ENCODE data around the gene GPR27.

GPR27 gene

DNA sequence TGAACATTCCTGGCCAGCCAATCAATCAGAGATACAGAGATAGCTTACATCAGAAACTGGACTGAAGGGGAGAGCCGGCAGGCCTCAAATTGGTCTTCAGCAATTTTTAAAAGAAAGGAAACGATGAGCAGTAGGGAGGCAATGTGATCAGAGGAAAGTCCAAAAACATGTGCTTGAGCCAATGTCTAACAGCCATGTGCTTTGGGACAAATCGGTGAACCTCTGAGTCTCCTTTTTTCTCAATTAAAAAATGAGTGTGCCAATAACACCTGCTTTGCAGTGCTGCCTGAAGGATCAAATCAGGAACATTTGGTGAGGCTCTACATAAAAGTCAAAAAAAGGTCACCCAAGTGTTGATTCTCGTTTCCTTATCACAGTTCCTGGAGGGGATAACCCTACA is 21.0 kb upstream of the GPR27 start:
- no peak for DNase-seq (ENCODE audit: low spot score)

- no peak for DNase-seq (ENCODE audit: low spot score)
Measured at GRCh38 chr3:71733319-71733718, 20.3 kb upstream of the GPR27 start.

- DNase-seq (ENCODE audit: low spot score): no peak
Measured at GRCh38 chr3:71734881-71735280, 18.8 kb upstream of the GPR27 start.

- DNase-seq (ENCODE audit: low spot score): no peak
Measured at GRCh38 chr3:71742621-71743020, 11.0 kb upstream of the GPR27 start.

- DNase-seq (ENCODE audit: low spot score): no peak
Measured at GRCh38 chr3:71744738-71745137, 8.9 kb upstream of the GPR27 start.

DNA sequence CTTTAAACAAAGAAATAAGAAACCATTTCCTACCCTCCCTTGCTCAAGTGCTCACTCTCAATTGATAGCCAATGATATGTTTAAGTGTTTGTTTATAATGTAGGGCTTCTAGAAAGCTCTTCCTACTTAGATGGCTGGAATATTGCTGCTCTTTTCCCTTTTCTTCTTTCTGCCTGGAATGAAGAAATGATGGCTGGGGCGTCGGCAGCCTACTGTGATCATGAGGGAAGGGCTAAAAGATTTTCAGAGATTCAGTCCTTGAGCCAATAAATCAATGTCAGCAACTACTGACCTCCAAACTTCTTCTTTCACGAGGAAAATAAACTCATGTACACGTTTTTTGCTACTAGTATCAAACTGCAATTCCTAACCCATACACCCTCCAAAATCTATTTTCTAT is 2.1 kb upstream of the GPR27 start:
- DNase-seq (ENCODE audit: low spot score): no peak

GRCh38 chr3:71752831-71753700 is 589 bp upstream of the GPR27 start:
- DNase-seq (ENCODE audit: low spot score): no peak

- no peak for DNase-seq (ENCODE audit: low spot score)
Measured at GRCh38 chr3:71754610-71755253, 1.1 kb downstream of the GPR27 start.

DNA sequence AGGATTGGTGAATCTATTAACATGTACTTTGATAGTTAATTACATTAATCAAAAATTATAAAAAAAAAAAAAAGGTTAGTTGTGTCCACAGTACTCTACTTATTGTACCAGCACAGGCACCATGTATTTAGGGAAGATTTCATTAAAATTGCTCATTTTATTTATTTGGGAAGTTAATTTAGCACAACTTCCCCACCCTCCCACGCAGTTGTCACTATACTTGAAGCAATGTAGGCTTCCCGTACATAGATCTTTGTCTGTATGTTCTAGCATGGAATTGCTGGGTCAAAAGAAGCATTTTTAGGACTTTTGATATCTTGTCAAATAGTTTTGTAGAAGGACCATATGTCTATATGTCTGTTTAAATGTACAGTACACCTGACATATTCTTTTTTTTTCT is 4.4 kb downstream of the GPR27 start:
- DNase-seq (ENCODE audit: low spot score): no peak

DNA sequence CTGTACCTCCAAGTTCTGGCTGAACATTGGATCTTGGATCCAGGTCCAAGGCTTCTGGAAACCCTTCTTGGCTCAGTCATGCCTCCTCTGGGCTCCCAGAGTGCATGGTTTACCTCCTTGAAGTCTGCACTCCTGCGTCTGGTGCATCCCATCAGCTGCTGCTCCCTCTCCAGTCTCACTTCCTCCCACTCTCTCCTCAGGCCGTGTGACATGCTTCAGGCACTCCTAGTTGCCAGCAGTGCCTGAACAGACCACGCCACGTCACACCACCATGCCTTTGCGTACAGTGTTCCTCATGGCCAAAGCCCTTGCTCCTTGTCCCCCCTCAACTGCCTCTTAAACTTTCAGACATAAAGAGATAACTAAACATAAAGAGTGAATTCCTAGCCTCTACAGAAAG is 5.7 kb downstream of the GPR27 start:
- DNase-seq (ENCODE audit: low spot score): no peak

- DNase-seq (ENCODE audit: low spot score): no peak
Measured at GRCh38 chr3:71760140-71760539, 6.5 kb downstream of the GPR27 start.

- DNase-seq (ENCODE audit: low spot score): no peak
Measured at GRCh38 chr3:71763426-71763825, 9.8 kb downstream of the GPR27 start.

DNA sequence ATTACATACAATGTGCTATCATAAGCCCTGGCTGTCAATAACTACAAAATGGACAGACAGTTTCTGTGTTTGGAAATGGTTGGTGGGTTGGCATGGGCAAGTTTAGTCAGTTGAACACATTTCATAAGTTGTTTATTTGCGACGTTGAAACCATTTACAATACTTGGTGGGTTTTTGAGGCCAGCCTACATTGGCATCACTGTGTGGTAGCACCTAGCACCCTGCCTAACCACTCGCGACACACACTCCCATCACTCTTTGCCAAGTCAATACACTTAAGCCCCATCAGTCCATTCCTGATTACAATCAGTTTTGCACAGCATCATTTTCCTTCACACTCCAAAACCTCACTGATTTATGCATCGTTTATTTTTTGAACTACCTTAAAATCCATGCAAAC is 17.5 kb downstream of the GPR27 start:
- no peak for DNase-seq (ENCODE audit: low spot score)

DNA sequence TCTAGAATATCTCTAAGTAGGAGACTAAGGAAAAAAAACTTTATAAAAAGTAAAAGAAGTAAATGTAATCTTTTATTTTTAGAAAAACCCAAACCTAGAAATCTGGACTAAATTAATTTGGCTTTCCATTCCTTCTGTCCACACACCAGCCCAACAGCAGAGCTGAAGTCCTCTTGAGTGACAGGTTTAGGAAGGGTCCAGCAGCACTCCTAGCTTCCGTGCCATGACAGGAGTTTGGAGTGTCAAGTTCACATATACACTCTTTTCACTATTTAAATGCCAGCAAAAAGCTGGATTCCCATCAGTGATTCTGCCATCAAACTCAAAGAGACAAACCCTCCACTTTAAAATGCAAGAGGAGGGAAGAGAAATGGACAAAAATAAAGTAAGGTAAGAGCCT is 18.2 kb downstream of the GPR27 start:
- no peak for DNase-seq (ENCODE audit: low spot score)

DNA sequence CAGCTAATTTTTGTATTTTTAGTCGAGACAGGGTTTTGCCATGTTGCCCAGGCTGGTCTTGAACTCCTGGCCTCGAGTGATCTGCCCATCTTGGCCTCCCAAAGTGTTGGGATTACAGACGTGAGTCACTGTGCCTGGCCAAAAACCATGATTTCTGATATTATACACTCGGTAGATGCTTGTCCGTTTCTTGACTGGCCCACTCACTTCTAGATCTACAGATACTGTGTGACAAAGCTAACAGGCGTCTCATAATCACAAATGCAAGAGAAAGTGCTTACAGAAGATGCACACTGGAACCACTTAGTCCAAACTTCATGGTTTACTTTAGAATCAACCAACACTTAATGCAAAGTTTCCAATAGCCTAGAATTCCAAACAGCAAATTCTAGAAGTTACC is 22.9 kb downstream of the GPR27 start:
- no peak for DNase-seq (ENCODE audit: low spot score)

DNA sequence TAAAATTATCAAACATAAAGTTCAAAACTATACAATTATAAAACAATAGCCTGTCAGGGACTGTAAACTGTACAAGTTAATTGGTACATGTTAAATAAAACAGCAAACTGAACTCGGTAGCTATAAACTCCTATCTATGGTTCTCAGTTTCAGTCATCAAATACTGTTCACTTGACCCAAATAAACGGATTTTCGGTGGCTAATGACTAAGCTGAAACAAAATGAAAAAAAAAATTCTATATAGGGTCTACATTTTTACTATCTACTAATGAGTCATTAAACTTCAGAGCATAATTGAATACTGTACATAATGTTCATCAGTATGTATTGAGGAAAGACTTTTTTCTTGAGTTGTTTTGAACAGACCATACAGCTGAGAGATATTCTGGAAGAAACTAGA is 24.7 kb downstream of the GPR27 start:
- DNase-seq (ENCODE audit: low spot score): no peak

DNA sequence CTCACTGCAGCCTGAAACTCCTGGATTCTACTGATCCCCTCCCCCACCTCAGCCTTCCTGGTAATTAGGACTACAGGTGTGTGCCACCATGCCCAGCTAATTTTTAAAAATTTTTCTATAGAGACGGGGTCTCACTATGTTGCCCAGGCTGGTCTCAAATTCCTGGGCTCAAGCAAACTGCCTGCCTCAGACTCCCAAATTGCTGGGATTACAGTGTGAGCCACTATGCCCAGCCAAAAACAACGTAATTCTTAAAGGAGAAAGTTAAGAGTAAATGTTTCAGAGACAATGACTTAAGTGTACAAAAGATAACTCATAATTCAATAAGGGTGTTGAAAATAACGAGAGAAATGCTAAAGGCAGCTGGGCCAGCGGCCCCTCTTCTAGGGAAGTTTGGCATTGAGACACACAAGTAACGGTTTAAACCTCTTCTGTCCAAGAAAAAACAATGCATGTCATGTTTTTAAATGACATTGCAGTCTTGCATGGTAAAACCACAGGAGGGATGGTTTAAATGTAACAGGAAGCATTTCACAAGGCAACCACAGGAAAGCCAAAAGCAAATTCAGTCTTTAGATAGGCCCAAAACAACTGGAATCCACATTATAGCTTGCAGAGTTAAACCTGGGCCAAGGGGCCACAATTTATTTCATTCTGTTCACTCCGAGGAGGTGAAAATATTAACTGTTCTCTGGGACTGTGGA is 26.2 kb downstream of the GPR27 start:
- no peak for DNase-seq (ENCODE audit: low spot score)

GRCh38 chr3:71780430-71780829 is 26.8 kb downstream of the GPR27 start:
- DNase-seq (ENCODE audit: low spot score): no peak

- DNase-seq (ENCODE audit: low spot score): no peak
Measured at GRCh38 chr3:71783152-71783551, 29.5 kb downstream of the GPR27 start.

DNA sequence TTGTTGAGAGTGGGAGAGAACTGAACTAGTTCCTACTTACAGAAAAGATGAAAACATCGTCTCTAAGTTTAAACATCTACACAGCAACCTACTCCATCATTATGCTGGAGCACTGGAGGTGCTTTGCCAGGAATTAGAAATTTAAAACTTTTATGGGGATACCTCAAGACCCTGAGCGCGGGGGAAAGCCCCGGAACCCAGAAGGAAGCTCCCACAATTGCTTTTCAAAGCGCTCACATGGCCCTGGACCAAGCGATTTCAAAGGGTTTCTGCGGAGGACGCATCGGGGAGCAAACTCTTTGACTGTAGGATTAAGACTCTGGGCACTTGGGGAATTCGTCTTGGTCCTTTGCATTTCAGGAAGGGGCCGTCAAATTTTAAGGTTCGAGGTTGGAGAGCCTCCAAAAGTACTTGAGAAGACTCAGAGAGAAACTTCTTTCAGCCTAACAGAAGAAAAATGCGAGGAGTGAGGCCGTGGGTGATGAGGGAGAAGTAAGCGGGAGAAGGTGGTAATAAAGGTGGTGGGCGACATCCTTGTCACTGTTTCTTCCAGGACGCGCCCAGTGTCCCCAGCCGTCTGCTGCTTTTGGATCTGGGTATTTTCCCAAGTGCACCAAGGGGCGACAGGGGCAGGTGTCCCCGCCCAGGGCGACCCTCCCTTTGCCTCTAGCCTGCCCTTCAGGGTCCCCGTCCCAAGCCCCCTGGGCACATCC is 30.7 kb downstream of the GPR27 start:
- no peak for DNase-seq (ENCODE audit: low spot score)

GRCh38 chr3:71784914-71785531 is 31.4 kb downstream of the GPR27 start, which contains the start of gene PROK2:
Gene PROK2 (minus strand): TSS chr3:71785148. CDS start chr3:71785052, 96 bp downstream.
- DNase-seq (ENCODE audit: low spot score): no peak

Data from hematopoietic multipotent progenitor cell treated with erythropoietin and hydrocortisone succinate and interleukin-3 and kit ligand, for 15 days (in vitro differentiated cells).